ENCODE data around the gene RSKR.

Gene RSKR

DNA sequence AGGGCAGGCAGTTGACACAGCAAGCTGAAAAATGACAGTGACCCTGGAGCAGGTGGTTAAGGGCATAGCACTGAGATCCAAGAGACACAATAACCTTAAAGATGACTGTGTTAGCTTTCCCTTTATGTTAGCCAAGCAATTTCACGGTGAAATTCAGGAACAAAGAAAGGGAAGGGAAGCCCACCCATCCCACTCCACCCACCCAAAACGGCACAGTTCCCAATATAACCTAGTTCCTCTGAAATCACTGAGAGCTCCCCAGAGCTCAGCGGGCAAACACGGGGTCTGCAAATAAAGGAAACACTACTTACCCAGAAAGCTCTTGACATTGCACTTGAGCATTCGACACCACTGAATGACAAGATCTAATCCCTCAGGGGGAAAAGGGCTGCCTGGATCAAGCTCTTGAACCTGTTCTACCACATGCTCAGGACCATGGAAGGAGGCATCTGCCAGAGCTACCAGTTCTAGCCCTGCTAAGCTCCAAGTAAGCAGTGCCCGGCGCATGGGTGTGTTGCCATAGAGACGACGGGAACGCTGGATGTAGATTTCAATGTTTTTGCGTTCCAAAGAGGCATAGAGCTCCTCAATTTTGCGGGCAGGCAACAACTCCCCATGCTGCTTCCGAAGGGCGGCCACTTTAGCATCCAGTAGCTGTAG is 20.4 kb upstream of the RSKR start:
- TF ChIP-seq EZH2 (IDR thresholded peaks at IDR 0.05) (no peak), FOXP2 (optimal IDR thresholded peaks at IDR 0.05; ENCODE audit: control extremely low read depth, extremely low read length, insufficient read depth) (no peak), POLR2AphosphoS5 (IDR thresholded peaks at IDR 0.05; ENCODE audit: borderline replicate concordance, low read depth, low read length) (no peak)
- H3K4me3 ChIP-seq = no peak overlapping the region
- H3K36me3 ChIP-seq (ENCODE audit: insufficient read depth, low read length) = peaks cover 88% of the 10 kb centered on the region
- no peaks in the 10 kb centered on the region for H3K9me3 ChIP-seq (ENCODE audit: low read depth, low read length)
- H3K27ac ChIP-seq = no peak overlapping the region
- no peak for DNase-seq (ENCODE audit: low read depth, low spot score)
- no peak overlapping the region for H3K9ac ChIP-seq (ENCODE audit: insufficient read length)

DNA sequence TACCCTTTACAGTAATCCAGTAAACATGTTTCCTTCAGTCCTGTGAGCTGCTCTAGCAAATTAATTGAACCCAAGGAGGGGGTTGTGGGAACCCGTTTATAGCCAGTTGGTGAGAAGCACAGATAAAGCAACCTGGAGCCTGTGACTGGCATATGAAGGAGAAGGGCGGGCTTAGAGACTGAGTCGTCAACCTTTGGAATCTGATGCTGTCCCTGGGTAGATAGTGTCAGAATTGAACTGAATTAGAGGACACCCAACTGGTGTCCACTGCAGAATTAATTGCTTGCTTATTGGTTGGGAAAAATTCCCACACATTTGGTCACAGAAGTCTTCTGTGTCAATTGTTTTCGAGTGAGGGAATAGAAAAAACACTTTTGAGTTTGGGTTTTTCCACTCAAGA is 12.8 kb upstream of the RSKR start:
- no peak for TF ChIP-seq FOXP2 (optimal IDR thresholded peaks at IDR 0.05; ENCODE audit: control extremely low read depth, extremely low read length, insufficient read depth)
- no peak for TF ChIP-seq POLR2AphosphoS5 (IDR thresholded peaks at IDR 0.05; ENCODE audit: borderline replicate concordance, low read depth, low read length)
- TF ChIP-seq EZH2 (IDR thresholded peaks at IDR 0.05) = no peak
- H3K36me3 ChIP-seq (ENCODE audit: insufficient read depth, low read length) = peaks cover 66% of the 10 kb centered on the region

DNA sequence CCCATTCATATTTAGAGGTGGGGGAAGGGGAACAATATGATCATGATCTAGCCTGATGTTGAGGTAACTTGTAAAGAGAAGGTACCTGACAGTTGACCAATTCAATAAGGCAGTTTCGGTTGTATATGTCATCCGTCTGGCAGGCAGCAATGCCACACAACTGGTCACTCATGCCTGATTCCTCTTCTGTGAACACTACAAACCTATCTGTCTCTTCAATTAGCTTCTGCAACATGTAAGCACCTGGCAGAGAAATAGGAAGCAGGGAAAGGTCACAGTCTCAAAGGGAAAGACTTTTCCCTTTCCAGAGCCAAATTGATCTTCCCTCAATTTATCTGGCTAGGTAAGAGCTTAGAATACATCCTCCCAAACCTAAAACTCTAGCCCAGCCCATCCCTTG is 10.2 kb upstream of the RSKR start:
- TF ChIP-seq FOXP2 (optimal IDR thresholded peaks at IDR 0.05; ENCODE audit: control extremely low read depth, extremely low read length, insufficient read depth) (no peak), POLR2AphosphoS5 (IDR thresholded peaks at IDR 0.05; ENCODE audit: borderline replicate concordance, low read depth, low read length) (no peak), EZH2 (IDR thresholded peaks at IDR 0.05) (no peak)
- Histone ChIP-seq H3K27ac (no peak overlapping the region), H3K9me3 (ENCODE audit: low read depth, low read length) (no peaks in the 10 kb centered on the region), H3K9ac (ENCODE audit: insufficient read length) (no peak overlapping the region), H3K36me3 (ENCODE audit: insufficient read depth, low read length) (peaks cover 79% of the 10 kb centered on the region), H3K4me3 (no peak overlapping the region)
- DNase-seq (ENCODE audit: low read depth, low spot score) = no peak

More for the DNA sequence above, 12.8 kb upstream of the RSKR start:
- no peaks in the 10 kb centered on the region for H3K9me3 ChIP-seq (ENCODE audit: low read depth, low read length)
- no peak overlapping the region for H3K4me3 ChIP-seq
- no peak for DNase-seq (ENCODE audit: low read depth, low spot score)
- H3K27ac ChIP-seq = no peak overlapping the region
- H3K9ac ChIP-seq (ENCODE audit: insufficient read length) = no peak overlapping the region

DNA sequence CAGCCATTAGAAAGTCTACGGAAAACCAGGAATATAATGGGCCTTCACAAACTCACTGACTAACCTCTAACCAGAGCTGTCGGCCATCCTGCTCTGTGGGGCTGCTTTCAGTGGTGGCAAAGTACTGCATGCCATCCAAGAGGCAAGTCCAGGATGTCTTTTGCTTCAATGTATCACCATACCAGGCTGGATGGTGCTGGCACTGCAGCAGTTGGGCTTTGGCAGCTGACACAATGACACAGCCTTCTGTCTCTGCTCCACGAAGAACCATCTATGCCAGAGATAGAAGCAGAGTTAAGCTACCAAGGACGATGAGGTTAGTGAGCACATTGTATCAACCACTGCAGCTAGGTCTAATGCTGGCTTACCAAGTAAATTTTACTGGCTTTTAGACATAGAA is 9.7 kb upstream of the RSKR start:
- Histone ChIP-seq H3K9ac (ENCODE audit: insufficient read length) (no peak overlapping the region), H3K9me3 (ENCODE audit: low read depth, low read length) (no peaks in the 10 kb centered on the region), H3K27ac (no peak overlapping the region), H3K36me3 (ENCODE audit: insufficient read depth, low read length) (peaks cover 83% of the 10 kb centered on the region), H3K4me3 (no peak overlapping the region)
- DNase-seq (ENCODE audit: low read depth, low spot score) = no peak
- TF ChIP-seq EZH2 (IDR thresholded peaks at IDR 0.05) (no peak), POLR2AphosphoS5 (IDR thresholded peaks at IDR 0.05; ENCODE audit: borderline replicate concordance, low read depth, low read length) (no peak), FOXP2 (optimal IDR thresholded peaks at IDR 0.05; ENCODE audit: control extremely low read depth, extremely low read length, insufficient read depth) (no peak)

DNA sequence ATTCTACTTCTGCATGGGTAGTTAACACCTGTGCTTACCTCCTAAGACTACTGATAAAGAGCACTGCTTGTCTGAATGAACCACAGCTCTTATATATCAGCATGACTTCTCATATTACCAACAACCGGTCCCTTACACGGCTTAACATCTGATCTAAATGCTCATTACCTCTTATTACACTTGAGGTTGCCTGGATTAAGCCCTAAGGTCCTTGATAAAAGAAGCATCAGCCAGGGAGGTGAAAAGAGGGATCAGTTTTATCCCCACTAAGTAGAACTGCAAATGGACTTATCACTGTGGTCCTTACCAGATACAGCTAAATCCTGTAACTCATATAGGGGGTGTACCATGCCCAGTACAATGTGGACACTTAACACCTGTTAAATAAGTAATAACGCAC is 8.2 kb upstream of the RSKR start:
- H3K27ac ChIP-seq = no peak overlapping the region
- H3K36me3 ChIP-seq (ENCODE audit: insufficient read depth, low read length) = peaks cover 86% of the 10 kb centered on the region
- DNase-seq (ENCODE audit: low read depth, low spot score) = no peak
- H3K4me3 ChIP-seq = no peak overlapping the region
- H3K9me3 ChIP-seq (ENCODE audit: low read depth, low read length) = no peaks in the 10 kb centered on the region
- H3K9ac ChIP-seq (ENCODE audit: insufficient read length) = no peak overlapping the region
- TF ChIP-seq EZH2 (IDR thresholded peaks at IDR 0.05) (no peak), POLR2AphosphoS5 (IDR thresholded peaks at IDR 0.05; ENCODE audit: borderline replicate concordance, low read depth, low read length) (no peak), FOXP2 (optimal IDR thresholded peaks at IDR 0.05; ENCODE audit: control extremely low read depth, extremely low read length, insufficient read depth) (no peak)

DNA sequence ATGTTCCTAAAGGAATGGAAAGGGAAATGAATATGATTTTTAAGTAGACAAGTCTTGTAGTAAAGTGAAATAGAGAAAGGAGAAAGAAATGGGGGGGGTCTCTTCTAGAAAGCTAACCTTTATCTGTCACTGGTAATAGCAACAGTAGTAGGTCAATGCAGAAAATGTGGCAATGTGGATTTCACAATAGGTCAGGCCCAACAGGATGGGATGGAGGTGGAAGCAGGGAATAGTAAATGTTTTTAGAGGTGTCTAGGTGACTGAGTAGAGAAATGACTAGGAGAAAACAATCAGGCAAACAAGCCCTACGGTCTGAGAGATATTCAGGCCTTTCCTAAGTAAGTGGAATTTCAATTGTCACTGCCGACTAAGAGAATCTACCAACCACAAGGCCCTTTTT is 6.0 kb upstream of the RSKR start:
- TF ChIP-seq POLR2AphosphoS5 (IDR thresholded peaks at IDR 0.05; ENCODE audit: borderline replicate concordance, low read depth, low read length) (no peak), EZH2 (IDR thresholded peaks at IDR 0.05) (no peak), FOXP2 (optimal IDR thresholded peaks at IDR 0.05; ENCODE audit: control extremely low read depth, extremely low read length, insufficient read depth) (no peak)
- no peak overlapping the region for H3K27ac ChIP-seq
- no peaks in the 10 kb centered on the region for H3K9me3 ChIP-seq (ENCODE audit: low read depth, low read length)
- H3K36me3 ChIP-seq (ENCODE audit: insufficient read depth, low read length) = peaks cover 95% of the 10 kb centered on the region
- H3K4me3 ChIP-seq = no peak overlapping the region
- H3K9ac ChIP-seq (ENCODE audit: insufficient read length) = no peak overlapping the region
- no peak for DNase-seq (ENCODE audit: low read depth, low spot score)

DNA sequence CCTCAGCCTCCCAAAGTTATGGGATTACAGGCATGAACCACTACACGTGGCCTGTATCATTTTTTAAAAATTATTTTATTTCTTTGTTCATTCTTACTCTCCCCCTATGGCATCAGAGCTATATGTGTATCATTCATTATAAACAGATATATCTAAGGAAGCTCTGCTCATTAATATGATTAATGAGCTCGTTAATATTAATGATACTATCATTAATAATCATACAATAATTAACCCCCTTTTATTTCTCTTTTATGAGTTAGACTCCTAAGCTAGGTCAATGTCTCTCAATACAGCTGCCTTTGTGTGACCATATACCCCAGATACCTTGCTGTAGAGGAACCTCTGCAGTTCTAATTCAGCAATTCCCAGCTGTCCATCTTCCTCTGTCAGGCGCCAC is 4.5 kb upstream of the RSKR start:
- H3K36me3 ChIP-seq (ENCODE audit: insufficient read depth, low read length) = peaks cover 91% of the 10 kb centered on the region
- DNase-seq (ENCODE audit: low read depth, low spot score) = no peak
- TF ChIP-seq EZH2 (IDR thresholded peaks at IDR 0.05) (no peak), POLR2AphosphoS5 (IDR thresholded peaks at IDR 0.05; ENCODE audit: borderline replicate concordance, low read depth, low read length) (no peak), FOXP2 (optimal IDR thresholded peaks at IDR 0.05; ENCODE audit: control extremely low read depth, extremely low read length, insufficient read depth) (no peak)
- no peak overlapping the region for H3K9ac ChIP-seq (ENCODE audit: insufficient read length)
- H3K4me3 ChIP-seq = no peak overlapping the region
- H3K27ac ChIP-seq = no peak overlapping the region
- H3K9me3 ChIP-seq (ENCODE audit: low read depth, low read length) = no peaks in the 10 kb centered on the region

DNA sequence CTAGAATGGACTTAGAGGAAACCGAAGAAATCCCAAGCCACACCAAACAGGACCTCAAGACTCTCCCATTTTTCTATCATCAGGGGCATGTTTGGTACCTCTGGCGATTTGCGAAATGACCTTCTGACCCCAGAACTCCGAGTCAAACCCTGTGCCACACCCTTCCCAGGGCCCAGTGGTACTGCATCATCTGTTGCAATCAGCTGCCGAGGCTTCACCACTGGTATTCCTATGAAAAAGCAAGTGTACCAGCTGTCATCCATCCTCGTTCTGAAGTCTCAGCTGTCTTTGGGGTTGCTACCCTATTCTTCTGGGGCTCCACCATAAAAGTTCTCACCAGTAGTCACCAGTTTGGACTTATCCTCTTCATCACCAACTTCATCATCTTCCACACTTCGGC is 2.3 kb upstream of the RSKR start:
- Histone ChIP-seq H3K9me3 (ENCODE audit: low read depth, low read length) (no peaks in the 10 kb centered on the region), H3K9ac (ENCODE audit: insufficient read length) (no peak overlapping the region), H3K36me3 (ENCODE audit: insufficient read depth, low read length) (peaks cover 75% of the 10 kb centered on the region), H3K4me3 (no peak overlapping the region), H3K27ac (no peak overlapping the region)
- TF ChIP-seq POLR2AphosphoS5 (IDR thresholded peaks at IDR 0.05; ENCODE audit: borderline replicate concordance, low read depth, low read length) (no peak), EZH2 (IDR thresholded peaks at IDR 0.05) (no peak), FOXP2 (optimal IDR thresholded peaks at IDR 0.05; ENCODE audit: control extremely low read depth, extremely low read length, insufficient read depth) (no peak)
- DNase-seq (ENCODE audit: low read depth, low spot score) = no peak

Measured in SK-N-MC (cell line).